Amygdala (tissue), 56 donors: ENCODE results near the gene ARHGAP25.

Experiments used
- DNase-seq, 56 donors: peaks; one replicate each; lab custom pipeline; 2025; lab: John Stamatoyannopoulos, UW

Gene ARHGAP25

GRCh38 chr2:68850524-68850923, 115.9 kb downstream of the ARHGAP25 start:
- no peak for DNase-seq

DNA sequence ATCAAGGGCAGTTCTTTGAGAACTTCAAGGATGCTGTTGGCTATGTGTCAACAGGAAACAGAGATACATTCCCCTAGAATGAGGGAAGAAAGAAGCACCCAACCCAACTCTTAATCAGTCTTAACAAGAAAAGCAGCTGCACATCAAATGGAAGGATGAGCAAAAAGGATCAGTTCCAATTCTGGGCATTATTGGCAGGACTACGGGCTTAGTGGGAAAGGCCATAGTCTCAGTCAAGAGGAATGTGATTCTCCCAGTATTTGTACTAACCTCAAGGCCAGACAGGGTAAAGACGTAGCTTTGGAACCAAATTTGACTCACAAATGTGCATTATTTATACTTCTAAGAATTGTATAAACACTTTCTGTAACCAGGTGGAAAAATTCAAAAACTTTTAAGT, 118.4 kb downstream of the ARHGAP25 start:
- no peak for DNase-seq

DNA sequence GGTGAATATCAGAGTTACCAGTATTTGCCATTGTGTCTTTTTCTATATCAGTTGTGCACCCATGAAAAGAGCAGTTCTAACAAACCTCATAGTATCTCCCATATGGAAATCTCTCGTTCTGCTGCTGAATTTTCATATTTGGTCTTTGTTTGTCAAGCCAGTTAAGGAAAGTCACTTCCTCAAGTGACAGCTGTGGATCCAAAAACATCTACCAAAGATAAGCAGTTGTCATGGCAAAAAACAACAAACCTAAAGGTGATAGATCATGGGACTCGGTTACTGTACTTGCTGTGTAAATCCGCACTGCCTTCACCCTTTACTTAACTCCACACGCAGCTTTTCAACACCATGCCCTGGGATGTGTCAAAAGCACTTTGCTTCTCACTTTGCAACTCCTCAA, 119.3 kb downstream of the ARHGAP25 start:
- no peak for DNase-seq

- no peak for DNase-seq
These were observed 119.9 kb downstream of the ARHGAP25 start for GRCh38 chr2:68854476-68854875.

DNA sequence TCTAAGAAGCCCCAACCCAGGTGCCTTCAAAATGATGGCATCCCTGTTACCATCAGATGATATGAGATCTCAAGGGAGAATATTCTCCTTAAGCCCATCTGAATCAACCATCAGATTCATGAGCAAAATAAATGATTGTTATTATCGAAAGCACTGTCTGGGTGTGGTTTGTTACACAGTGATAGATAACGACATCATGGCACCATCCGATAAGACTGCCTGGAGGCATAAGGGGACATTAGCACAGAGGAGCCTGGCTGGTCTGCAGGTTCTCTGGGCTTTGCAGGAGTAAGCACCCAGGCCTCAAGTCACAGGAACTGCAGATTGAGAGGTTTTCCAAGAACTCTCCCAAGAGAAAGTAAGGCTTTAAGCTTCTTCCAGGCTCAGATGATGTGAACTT, 120.9 kb downstream of the ARHGAP25 start:
- DNase-seq, result no peak

DNA sequence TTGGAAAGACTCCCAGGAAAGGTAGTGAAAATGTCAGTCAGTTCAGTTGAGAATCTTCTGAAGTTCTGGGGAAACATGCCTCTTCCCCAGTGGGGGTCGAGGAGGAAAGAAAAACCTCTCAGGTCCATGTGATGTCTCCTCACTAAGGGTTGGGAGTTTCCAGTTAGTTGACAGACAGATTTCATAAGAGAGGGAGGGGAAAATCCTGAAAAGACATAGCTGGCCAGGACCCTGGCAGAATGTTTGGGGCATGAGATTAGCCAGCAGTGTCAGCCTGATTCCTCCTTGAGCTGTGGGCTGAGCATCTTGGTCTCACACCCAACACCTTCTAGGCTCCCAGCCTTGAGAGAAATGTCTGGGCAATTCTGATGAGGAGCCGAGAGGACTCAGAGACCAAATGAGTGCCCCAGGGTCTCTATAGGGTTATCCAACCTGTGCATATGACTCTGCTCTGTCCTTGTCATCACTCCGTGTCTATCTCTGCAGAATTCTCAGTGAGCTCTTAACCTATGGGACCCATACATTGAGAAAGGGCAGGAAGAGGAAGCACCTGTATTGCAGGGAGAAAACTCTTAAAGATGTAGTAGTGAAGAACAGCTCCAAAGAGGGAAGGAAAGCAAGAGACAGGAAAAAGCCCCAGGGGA, 122.7 kb downstream of the ARHGAP25 start:
- DNase-seq, result no peak

DNA sequence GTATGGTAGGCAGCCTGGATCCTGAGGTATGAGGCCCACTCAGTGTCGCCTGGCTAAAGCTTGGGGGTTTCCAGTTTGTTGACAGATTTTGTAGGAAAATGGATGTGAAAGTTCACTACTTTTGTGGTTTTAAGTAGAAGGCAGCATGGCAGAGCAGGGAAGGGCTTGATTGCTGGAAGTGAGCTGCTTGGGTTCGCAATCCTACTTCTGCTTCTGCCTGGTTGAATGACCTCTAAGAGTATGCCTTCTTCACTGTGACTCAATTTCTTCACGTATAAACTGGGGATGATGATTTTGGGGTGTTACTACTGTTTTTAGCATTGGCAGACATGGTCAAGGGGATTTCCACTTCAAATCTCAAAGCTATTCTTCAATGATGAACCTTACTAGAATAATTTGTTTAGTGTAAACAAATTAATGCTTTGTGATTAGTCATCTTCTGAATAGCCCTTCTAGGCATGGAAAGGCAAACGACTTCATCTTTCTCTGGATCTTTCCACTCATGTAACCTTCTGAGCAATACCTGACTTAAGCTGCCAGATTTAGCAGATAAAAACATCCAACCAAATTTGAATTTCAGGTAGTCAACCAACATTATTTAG, 123.3 kb downstream of the ARHGAP25 start:
- no peak for DNase-seq

DNA sequence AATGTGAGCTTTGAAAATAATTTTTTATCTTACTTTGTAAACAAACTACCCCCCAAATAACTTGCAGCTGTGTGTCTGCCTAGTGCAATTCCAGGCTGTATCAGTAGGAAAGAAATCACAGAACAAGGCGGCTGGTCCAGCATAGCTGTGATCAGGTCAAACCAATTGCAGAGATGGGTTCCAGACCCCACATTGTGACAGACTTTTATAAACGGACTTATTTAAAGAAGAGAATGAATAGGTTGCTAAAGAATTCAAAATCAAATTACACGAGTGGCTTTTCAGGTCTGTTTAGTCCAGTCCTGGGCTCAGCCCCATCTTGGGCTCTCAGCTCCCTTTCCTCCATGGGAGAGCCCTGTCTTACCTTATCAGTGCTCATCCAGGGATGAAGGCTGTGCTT, 125.5 kb downstream of the ARHGAP25 start:
- peak in 1 of 56 donors; percentile 0 for DNase-seq

- no peak for DNase-seq
These were observed 126.7 kb downstream of the ARHGAP25 start for GRCh38 chr2:68861330-68861729.

- DNase-seq, result no peak
These were observed 128.3 kb downstream of the ARHGAP25 start for GRCh38 chr2:68862889-68863288.

GRCh38 chr2:68863996-68864395, 129.4 kb downstream of the ARHGAP25 start:
- no peak for DNase-seq

DNA sequence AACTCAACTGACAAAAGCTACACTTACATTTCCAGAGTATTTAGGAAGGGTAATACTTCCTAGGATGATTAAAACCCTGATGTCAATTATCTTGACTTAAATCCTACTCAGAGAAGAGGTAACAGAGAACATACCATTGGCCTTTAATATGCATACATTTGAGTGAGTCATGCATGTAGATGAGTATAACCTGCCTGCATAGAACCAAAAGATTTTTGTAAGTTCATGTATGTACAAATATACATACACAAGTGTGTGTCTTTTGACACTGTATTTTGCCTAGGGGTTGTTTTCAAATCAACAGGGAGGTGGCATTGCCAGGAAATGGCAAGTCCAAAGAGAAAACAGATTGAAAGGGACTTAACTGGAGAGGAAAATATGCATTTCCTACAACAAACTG, 130.5 kb downstream of the ARHGAP25 start:
- no peak for DNase-seq

GRCh38 chr2:68870215-68870614, 135.6 kb downstream of the ARHGAP25 start:
- no peak for DNase-seq

DNA sequence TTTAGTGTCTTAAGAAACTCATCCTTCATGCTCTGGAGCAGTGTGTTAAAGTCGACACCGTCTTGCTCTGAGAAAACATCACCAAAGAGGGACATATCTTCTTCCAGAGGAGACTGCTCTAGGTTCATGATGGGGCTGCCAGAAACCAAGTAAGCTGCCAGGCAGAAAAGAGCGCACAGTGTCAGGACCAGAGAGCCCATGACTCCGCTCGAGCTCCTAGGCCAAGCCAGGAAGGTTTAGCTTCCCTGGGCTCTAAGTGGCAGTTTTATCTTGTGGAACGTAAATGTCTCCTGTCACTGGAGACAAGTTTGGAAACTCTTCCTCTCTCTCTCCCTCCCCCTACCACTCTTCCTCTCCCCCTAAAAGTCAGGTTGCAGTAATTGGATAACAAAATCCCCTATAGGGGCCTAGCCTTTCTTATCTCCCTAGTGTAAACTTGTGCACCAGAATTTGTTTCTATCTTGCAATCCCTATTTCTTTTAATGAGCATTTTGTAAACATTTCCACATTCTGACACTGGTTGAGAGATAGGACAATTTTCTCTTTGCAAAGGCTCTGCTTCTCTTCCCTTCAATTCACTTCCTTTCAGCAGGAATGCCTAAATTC, 136.7 kb downstream of the ARHGAP25 start, which contains the start of gene BMP10:
Gene BMP10 (minus strand): TSS at position 239 of the 606 bp plus-strand sequence. CDS start 39 bp downstream, at position 200.
- DNase-seq, result no peak
